GM18505 (cell line): ENCODE results near the gene KLHL12.
A peak's percentile ranks its signal among the peaks of the same experiment; 100 is the strongest.
"Not testable (repeated sequence)": the region's sequence is repeated elsewhere in the genome, so short reads cannot be mapped to it uniquely, and the experiment has no call there.

Experiments
- ATAC-seq: cut with Tn5 transposase; IDR thresholded peaks from one replicate; pipeline ENCODE4 v1.9.1; 2021; ENCODE audit not compliant: unreplicated experiment
- POLR2A ChIP-seq: IDR thresholded peaks from 4 replicates; pipeline ENCODE4 v1.6.1; 2011; ENCODE audit warnings: borderline replicate concordance; ENCODE audit not compliant: insufficient read depth, insufficient read length; ENCODE audit errors: extremely low read depth

The KLHL12 gene

DNA sequence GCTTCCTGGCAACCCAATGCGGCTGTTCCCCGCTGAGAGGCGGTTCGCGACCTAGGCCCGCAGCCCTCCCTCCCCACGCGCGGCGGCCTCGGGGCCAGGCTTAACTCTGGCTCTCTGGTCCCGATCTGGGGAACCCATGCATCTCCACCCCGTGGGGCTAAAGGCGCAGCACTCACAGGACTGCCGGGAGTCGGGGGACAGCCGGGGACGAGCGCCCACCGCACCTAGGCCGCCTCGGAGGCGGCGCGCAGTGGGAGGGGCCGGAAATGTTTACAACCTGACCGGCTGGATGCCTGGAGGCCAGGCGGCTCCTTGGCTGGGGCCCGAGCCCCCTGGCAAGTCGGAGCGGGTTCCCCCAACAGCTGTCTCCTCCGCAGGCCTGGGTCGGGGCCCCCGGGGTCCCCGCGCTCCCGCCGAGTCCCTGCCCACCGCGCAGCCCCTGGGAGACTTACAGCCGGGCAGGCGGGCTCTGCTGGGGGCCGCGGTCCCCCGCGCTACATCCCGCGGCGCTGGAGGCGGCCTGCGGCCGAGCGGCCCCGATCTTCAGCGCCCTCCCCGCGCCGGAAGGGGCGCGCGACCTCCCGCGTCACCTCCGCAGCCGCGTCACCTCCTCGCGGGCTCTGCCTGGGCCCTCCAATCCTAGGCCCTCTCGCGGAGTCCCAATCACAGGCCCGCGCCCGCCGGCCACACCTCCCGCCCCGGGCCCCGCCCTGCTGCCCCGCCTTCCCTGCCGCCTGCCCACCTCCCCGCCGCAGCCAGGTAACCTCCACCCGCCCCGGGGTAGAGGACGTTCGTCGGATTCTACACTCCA, 30.9 kb upstream of the KLHL12 start, which contains the start of gene ADIPOR1:
Gene ADIPOR1 (minus strand): TSS at position 580 of the 811 bp plus-strand sequence. CDS start 7,242 bp downstream, outside the sequence.
- peak; percentile 98 for ATAC-seq
- peak; percentile 91 for TF ChIP-seq POLR2A

DNA sequence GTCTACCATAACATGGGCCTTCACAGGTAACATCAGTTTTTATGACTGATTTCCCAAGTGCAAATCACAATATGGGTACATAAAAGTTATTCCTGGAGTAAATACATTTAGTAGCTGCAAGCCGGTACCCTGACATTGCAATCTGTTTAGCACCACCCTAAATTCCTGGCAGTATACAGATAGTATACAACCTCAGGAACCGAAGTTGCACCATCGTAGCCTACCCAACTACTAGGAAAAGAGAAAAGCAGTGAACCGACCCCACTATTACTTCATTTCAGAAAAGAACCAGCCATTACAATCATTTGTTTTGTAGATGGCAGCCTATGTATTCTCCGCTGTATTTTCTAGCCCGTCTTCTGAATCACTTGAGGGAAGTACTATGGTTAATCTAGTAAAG, 29.9 kb upstream of the KLHL12 start:
- no peak for ATAC-seq
- TF ChIP-seq POLR2A = no peak

DNA sequence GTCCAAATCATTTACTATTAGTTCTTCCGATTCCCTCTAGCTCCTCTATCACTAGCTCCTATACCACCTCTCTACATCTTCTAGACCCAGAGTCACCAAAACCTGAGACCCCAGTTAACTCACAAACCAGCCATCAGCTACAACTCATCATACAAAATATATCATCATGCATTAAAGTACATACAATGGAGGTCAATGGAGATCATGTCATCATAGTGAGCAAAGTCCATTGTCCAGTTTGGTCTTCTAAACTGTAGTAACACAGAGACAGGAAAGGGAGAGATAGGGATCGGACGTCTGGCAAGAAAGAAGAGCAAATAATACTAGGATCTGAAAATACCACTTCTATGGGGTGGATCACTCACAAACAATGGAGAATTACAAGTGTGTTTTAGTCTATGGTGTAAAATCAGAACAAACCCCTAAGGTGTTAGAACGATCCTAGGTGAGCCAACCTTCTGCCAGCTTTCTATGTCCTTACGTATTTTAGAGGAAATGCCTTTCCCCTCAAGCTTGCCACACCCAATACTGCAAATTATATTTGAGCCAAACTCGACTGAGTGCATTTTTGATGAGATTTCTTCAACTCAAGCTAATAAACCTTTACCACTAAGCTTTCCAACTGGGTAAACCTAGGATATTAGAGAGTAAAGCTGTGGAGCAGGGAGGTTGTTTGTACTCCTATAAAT, 27.2 kb upstream of the KLHL12 start:
- no peak for TF ChIP-seq POLR2A
- no peak for ATAC-seq

DNA sequence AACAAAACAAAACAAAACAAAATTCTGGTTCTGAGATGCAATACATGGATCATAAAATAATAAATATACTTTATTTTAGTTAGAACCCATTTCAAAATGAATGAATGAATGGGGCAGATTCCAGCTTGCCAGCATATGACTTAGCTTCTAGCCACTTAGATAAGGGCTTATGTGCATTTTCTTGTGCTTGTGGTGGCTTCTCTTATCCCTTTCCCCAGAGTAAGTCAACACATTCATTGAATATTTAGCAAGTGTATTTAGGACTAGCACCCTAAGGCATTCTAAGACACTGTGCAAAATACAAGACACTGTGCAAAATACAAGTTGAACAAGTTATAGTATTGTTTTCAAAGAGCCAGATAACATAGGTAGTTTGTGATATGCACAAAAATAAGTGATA, 26.4 kb upstream of the KLHL12 start:
- TF ChIP-seq POLR2A = no peak
- ATAC-seq = no peak

DNA sequence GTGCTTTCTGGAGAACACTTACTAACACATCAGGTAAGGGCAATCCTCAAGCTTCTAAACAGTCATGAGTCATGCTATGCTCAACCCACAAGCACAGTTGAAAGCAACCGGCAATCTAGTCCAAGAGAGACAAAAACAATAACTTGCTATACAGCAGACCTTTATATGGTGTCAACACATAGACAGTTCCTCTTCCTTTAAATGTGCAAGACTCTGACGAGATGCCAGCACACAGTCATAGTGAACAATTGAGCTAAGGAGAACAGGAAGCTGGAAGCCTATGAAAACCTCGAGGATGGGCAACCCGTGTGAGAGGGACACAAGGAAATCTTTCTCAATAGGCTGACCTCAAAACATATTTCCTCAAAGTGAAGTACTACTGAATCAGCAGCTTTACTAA, 25.8 kb upstream of the KLHL12 start:
- no peak for TF ChIP-seq POLR2A
- no peak for ATAC-seq

DNA sequence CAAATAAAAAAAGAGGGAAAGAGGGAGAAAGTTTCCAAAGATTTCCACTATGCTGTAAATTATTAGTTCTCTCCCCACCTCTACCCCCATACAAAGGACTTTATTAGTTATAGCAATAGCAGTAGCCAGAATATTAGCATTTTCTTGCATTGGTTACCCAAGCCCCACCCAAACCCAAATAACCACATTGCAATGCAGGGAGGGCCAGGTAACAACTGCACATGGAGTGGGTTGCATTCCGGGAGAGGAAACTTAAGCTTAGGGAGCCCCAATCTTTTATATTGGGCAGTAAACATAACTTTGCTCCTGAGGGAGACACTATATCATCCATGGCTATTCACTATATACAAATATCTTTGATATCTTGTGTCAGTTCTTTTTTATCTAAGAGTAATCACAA, 25.1 kb upstream of the KLHL12 start:
- ATAC-seq = no peak
- no peak for TF ChIP-seq POLR2A

DNA sequence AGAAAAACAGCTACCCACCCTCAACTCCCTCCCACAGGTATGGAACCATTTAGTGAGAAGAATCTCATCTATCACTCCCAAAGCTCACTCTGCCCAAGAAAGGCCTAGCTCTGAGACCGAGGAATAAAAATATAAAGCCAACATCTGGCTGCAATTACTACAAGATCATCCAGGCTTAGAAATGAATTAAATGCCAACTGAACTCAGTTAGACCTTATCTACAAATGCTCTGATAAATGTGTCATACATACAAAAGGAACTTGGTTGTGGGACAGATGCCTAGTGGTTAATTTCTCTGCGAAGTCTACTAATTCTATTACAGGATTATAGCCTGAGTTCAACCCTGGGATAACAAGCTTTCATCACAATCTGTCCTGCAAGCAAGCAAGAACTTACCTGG, 24.4 kb upstream of the KLHL12 start:
- ATAC-seq = no peak
- TF ChIP-seq POLR2A = no peak

DNA sequence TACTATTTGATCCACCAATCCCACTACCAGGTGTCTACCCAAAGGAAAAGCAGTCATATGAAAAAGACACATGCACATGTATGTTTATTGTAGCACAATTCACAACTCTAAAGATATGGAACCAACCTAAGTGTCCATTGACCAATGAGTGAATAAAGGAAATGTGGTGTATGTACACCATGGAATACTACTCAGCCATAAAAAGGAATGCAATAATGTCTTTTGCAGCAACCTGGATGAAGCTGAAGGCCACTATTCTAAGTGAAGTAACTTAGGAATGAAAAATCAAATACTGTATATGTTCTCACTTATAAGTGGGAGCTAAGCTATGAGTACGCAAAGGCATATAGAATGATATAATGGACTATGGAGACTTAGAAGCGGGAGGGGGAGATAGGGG, 18.4 kb upstream of the KLHL12 start:
- no peak for TF ChIP-seq POLR2A

DNA sequence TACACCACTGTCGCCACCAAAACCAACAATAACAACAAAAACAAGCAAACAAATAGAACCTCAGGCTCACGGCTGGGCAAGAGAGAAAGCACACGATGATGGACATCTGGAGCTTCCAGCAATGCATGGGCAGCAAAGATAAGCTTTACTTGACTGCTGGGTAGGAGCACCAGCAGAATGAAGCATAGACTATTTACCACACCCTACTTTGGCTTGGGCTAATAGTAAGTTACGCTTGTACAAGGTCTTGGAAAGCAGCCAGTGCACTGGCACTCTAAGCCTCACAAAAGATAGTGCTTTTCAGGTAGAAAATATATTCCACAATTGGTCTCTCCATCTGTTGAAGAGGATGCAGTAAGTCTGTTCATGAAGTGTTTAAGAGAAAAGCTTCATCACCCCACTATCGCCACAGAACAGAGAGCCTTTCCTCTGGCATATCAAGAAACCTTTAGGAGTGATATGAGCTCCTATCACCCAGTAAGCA, 17.4 kb upstream of the KLHL12 start:
- no peak for TF ChIP-seq POLR2A
- ATAC-seq = no peak

More for the DNA sequence above, 18.4 kb upstream of the KLHL12 start:
- ATAC-seq = no peak

DNA sequence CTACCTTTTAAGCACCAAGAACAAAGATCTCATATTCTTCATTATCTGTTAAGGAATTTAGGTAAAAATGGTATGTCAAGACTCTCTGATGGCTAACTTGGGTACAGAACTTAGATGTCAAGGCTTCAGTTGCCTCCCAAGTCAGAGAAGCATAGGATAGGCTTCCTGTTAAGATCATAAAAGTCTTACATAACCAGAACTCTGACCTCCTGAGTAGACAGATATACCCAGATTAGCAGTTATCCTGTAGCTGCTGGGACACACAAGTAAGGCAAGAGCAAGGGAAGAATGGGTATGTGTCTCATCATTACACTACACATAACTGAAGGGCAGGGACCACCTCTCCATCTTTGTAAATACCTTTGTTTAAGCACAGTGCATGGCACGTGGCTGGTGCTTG, 15.4 kb upstream of the KLHL12 start:
- no peak for ATAC-seq
- no peak for TF ChIP-seq POLR2A

DNA sequence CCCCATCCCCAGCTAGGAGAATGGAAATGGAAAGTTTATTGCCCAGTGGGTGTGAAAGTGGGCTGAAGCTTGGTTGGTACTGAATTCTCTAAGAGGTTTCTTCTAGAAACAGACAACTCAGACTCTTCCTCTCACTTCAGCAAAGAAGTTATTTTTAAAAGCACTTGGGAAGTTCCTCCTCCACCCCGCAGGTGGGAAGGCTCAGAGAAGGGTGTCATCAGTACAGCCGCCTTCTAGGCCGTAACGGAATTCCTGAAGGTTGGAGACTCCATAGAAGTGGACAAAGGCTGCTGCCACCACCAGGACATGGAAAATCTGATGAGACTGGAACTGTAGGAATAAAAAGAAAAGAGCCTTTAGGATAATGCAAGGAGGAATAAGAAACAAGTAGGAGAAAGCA, 14.3 kb upstream of the KLHL12 start:
- no peak for TF ChIP-seq POLR2A
- ATAC-seq = no peak

DNA sequence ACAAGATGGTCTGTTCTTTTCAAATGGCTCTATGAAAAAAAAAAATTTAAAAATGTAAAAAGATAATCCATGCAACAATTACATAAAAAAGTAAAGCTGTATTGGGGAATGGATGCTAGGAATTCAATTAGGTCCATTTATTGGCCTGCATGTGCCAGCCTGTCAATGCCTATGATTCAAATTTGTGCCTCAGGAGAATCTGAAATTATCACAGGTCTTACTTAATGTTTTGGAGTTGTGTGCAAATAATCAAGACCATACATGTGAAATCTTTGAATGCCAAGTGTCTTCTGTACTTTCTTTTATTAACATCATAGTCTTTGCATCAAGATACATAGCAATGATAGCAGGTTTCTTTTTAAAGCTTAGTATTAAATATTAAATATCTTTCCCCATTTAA, 13.5 kb upstream of the KLHL12 start:
- no peak for ATAC-seq
- TF ChIP-seq POLR2A = no peak

DNA sequence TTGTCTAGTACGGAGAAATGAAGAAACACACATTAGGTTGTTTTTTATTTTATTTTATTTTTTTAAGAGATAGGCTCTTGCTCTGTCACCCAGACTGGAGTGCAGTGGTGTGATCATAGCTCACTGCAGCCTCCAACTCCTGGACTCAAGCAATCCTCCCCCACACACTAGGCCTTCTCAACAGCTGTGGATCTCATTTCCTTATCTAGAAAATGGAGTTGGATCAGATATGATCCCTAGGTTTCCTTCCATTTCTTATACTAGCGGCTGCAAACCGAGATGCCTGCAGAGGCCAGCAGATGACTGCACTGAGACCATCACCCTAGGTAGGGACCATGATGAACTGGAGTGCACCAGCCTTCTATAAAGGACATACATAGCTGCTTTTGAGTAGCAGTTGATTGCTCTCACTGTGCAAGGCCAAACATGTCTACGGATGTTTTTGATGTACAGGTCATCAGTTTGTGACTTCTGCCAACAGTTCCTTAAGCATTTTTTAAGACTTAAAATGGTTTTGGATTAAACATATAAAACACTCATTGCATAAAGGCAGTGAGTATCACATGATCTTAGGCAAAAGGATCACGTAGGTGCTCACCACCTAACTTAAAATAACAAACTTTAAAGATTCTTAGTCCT, 11.4 kb upstream of the KLHL12 start:
- no peak for ATAC-seq
- no peak for TF ChIP-seq POLR2A

DNA sequence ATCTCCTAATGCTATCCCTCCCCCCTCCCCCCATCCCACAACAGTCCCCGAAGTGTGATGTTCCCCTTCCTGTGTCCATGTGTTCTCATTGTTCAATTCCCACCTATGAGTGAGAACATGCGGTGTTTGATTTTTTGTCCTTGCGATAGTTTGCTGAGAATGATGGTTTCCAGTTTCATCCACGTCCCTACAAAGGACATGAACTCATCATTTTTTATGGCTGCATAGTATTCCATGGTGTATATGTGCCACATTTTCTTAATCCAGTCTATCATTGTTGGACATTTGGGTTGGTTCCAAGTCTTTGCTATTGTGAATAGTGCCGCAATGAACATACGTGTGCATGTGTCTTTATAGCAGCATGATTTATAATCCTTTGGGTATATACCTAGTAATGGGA, 9.4 kb upstream of the KLHL12 start:
- ATAC-seq = not testable (repeated sequence)
